Measurements from ENCODE around the gene SLC35A4.
"Not testable (repeated sequence)": the region's sequence is repeated elsewhere in the genome, so short reads cannot be mapped to it uniquely, and the experiment has no call there.

The SLC35A4 gene

DNA sequence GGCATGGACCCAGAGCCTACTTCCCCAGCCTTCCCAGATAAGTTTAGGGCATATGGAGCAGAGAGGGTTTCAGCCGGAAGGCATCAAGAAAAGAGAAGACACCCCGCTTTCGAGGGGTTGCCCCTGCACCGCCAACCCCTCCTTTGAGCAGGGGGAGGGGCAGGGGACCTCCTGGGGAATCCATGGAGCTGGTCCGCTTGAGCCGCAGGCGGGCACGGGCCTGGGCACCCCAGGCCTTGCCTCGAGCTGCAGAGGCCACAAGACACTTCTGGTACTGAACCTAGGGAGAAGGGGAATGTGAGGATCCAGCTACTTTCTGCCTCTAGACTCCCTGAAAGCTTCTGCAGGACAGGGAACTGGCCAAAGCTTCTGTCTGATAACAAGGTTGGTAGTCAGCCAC lies 6.1 kb upstream of the SLC35A4 start:
- DNase-seq (ENCODE audit: low read depth), result no peak

GRCh38 chr5:140560227-140560626 lies 4.4 kb upstream of the SLC35A4 start:
- DNase-seq (ENCODE audit: low read depth), result no peak

DNA sequence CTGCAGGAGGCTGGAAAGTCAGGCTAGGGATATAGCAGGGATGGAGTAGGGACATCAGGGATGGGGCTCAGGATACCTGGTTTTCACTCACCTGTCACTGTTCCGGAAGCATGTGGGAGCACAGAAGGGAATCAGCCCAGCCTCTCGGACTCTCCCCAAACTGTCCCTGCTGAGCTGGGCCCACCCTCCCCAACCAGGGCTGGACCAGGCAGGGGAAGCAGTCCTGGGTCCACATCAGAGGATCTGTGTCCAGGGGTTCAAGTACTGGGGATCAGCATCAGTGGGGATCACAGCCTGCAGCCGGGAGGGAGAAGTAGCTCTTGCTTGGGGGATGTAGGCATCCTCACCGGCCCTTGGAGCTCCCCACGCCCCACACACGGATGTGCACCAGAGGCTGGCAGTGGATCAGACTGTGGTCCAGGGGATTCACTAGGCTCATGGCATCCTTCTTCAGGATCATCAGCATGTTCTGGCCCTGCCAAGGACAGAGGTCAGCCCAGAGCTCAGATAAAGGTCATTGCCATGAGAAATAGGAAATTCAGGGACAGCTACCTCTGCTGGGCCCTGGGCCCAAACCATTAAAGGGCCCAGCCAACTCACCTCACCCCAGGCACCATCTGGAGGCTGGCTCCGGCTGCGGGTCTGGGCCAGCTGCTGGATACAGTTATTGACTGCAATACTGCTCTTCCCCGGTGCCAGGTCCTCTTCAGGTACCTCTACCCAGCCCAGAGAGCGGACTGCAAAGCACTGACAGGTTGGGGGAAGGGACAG lies 2.7 kb upstream of the SLC35A4 start:
- no peak for DNase-seq (ENCODE audit: low read depth)

DNA sequence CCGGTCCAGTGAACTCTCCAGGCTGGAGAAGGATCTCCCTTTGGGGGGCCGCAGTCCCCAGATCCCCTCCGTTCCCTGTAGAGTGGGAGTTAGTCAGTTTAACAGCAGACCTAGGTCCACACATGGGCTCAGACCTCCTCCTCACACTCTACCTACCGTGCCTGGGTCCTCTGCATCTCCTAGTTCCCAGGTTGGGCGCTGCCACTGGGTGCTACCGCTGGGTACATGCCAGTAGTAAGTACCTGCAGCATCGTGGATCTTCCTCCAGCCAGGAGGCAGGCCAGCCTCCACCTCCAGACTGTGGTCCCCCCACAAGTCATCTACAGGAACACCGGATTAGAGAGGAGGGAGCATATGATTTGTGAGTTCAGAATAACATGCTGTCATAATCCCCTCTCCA lies 1.0 kb upstream of the SLC35A4 start:
- DNase-seq (ENCODE audit: low read depth), result no peak

GRCh38 chr5:140565024-140565779 lies 574 bp downstream of the SLC35A4 start:
- no peak for DNase-seq (ENCODE audit: low read depth)

DNA sequence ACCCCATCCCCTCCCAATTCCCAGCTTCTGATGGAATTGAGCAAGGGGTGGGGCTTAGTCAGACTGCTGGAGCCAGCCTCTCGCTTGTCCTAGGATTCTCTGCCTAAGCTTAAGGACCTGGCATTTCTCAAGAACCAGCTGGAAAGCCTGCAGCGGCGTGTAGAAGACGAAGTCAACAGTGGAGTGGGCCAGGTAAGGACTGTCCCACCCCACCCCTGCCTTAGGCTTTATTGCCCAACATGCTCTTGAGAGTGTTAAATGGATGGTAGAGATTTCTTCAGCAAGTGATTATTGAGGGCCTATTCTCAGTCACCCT lies 1.1 kb downstream of the SLC35A4 start:
- no peak for DNase-seq (ENCODE audit: low read depth)

DNA sequence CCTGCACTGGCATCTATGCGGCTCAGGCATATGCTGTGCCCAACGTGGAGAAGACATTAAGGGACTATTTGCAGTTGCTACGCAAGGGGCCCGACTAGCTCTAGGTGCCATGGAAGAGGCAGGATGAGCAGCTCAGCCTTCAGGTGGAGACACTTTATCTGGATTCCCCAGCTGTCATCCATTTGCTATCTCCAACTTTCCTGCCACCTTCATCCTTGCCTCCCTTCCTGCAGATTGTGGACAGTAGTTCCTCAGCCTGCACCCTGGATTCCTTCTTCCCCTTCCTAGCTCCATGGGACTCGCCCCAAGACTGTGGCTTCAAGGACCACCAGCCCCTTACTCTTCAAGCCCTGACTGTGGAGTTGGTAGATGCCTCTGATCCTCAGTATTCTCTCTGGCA lies 2.0 kb downstream of the SLC35A4 start:
- no peak for DNase-seq (ENCODE audit: low read depth)

GRCh38 chr5:140567136-140567818 lies 2.6 kb downstream of the SLC35A4 start:
- no peak for DNase-seq (ENCODE audit: low read depth)

GRCh38 chr5:140567871-140568270 lies 3.2 kb downstream of the SLC35A4 start:
- no peak for DNase-seq (ENCODE audit: low read depth)

- DNase-seq (ENCODE audit: low read depth), result no peak
These were observed 3.9 kb downstream of the SLC35A4 start for GRCh38 chr5:140568443-140569063.

GRCh38 chr5:140569197-140569596 lies 4.6 kb downstream of the SLC35A4 start:
- DNase-seq (ENCODE audit: low read depth), result no peak

- no peak for DNase-seq (ENCODE audit: low read depth)
These were observed 5.4 kb downstream of the SLC35A4 start for GRCh38 chr5:140570058-140570457.

DNA sequence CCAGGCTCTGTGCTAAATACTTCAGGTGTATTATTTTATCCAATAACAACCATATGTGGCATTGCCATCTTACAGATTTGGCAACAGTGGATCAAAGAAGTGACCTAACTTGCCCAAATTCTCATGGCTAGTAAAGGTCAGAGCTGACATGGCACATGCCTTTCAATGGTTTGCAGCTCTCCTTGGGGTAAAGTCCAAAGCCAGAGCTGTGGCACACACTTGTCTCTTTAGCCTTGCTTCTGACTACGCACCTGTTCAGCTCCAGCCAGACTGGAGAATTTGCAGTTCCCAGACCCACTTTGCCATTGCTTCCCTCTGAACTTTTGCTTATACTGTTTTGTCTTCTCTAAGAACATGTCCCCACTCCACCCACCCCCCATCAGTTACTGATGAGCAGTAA lies 5.9 kb downstream of the SLC35A4 start:
- DNase-seq (ENCODE audit: low read depth), result no peak

DNA sequence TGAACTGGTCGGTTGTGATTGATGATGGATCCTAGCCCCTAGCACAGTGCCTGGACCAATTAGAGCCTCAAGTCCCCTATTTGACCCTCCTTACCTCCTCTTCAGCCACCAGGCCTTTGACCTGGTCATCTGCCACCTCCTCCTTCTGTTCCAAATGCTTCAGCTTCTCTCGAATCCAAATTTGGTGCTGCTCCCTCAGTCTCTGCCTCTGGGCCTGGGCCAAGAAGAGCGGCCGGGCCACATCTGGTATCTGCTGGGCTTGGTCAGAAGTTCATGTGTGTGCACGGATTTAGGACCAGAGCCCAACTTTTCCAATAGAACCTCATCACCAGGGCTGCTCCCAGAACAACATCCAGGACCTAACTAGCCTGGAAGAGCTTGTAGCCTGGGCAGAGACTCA lies 6.5 kb downstream of the SLC35A4 start:
- no peak for DNase-seq (ENCODE audit: low read depth)

DNA sequence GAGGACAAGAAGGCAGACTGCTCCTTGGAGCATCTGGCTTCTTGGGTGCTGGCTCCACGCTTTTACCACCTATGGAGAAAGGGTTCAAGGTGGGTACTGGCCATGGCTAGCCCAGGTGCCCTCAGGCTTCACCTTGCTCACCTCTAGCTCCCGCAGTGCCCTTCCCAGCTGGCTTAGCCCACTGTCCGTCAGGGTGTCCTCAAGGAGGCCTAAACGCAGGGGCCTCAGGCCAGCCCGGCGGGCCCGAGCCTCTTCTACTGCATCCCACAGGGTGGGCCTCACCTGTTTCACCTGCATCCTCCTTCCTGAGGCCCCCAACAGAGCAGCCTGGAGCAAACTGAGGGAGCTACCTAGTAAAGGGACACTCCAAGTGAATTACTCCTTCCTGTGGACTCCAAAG lies 9.1 kb downstream of the SLC35A4 start:
- DNase-seq (ENCODE audit: low read depth), result no peak

DNA sequence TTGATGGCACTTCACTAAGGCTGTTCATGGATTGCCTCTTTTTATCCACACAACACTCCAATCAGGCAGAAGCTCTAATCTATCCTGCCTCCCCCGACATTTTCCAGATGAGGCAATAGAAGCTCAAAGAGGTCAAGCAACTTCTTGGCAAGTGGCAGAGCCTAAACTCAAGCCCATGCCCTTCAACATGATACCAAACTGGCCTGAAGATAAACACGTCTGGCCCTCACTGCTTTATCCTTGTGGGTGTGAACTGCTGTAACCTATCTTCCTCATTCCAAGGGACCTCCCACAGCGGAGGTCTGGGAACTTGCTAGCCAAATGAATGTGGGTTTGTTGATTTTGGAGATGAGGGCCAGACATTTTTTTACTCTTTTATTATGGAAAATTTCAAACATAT lies 9.5 kb downstream of the SLC35A4 start:
- no peak for DNase-seq (ENCODE audit: low read depth)

DNA sequence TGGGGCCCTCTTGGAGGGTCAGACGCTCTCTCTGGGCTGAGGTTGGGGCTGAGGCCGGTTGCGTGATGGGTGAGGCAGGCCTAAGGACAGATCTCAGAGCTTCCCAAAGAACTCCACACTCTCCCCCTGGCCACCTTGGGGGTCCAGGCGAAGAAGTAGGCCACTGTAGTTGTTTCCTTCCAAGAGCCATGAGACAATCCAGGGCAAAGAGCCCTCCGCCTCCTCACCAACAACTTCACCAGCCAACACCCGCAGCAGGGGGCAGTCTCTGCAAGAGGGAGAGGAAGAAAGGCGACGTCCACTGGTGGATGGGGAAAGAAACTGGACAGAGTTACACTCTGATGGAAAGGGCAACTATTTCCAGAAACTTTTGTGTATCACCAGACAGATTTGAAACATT lies 10.7 kb downstream of the SLC35A4 start:
- DNase-seq (ENCODE audit: low read depth), result no peak

GRCh38 chr5:140576776-140577201 lies 12.2 kb downstream of the SLC35A4 start:
- no peak for DNase-seq (ENCODE audit: low read depth)

GRCh38 chr5:140579188-140579747 lies 14.6 kb downstream of the SLC35A4 start:
- DNase-seq (ENCODE audit: low read depth), result not testable (repeated sequence)

GRCh38 chr5:140587495-140587894 lies 22.9 kb downstream of the SLC35A4 start:
- DNase-seq (ENCODE audit: low read depth), result no peak

GRCh38 chr5:140588311-140589070 lies 23.9 kb downstream of the SLC35A4 start:
- DNase-seq (ENCODE audit: low read depth), result no peak

- DNase-seq (ENCODE audit: low read depth), result no peak
These were observed 26.2 kb downstream of the SLC35A4 start for GRCh38 chr5:140590861-140591260.

Data from stimulated activated CD8-positive, alpha-beta memory T cell treated with anti-CD3 and anti-CD28 coated beads, Interleukin-4, amount 100 ng/mL, for 24 hours (primary cell).